SU-DHL-6 (cell line): ENCODE results near the gene E2F1.

ENCODE experiments used
- EZH2phosphoT487 ChIP-seq: fragments of 200-600 bp; sonication (generic), shearing (Covaris generic); conservative IDR thresholded peaks from 2 replicates; pipeline ENCODE4 v1.6.1; 2018; ENCODE audit warnings: mild to moderate bottlenecking, antibody characterized with exemption, low read length, moderate library complexity, mixed read lengths
- TF ChIP-seq, protein P1 (sequence below): fragments of 200-600 bp; sonication (generic); IDR thresholded peaks from one replicate; pipeline ENCODE4 v1.5.1; 2017; ENCODE audit warnings: antibody characterized with exemption, mild to moderate bottlenecking, low read length, moderate library complexity; ENCODE audit not compliant: insufficient read depth, poor library complexity, severe bottlenecking

DNA sequence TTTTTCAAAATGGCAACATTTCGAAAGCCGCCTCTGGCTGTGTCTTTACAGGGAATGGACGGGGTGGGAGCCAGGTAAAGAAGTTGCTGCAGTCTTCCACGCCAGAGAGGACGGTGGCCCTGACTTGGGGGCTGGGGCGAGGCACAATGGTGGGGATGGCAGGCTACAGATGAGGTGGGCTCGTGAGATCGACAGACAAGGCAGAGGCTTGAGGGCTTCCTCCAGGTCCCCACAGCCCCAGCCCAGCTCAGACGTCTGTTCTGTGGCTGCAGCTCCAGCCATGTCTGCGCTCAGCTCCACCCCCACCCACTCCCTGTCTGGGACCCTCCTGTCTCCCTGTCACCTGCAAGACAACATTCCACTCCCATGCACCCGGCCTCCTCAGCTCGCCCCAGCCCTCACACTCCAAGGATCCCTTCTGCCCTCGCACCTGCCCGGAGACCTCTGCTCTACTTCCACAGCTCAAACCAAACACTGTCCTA lies 31.5 kb downstream of the E2F1 start:
- TF ChIP-seq, protein P1, sequence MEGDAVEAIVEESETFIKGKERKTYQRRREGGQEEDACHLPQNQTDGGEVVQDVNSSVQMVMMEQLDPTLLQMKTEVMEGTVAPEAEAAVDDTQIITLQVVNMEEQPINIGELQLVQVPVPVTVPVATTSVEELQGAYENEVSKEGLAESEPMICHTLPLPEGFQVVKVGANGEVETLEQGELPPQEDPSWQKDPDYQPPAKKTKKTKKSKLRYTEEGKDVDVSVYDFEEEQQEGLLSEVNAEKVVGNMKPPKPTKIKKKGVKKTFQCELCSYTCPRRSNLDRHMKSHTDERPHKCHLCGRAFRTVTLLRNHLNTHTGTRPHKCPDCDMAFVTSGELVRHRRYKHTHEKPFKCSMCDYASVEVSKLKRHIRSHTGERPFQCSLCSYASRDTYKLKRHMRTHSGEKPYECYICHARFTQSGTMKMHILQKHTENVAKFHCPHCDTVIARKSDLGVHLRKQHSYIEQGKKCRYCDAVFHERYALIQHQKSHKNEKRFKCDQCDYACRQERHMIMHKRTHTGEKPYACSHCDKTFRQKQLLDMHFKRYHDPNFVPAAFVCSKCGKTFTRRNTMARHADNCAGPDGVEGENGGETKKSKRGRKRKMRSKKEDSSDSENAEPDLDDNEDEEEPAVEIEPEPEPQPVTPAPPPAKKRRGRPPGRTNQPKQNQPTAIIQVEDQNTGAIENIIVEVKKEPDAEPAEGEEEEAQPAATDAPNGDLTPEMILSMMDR = no peak
- TF ChIP-seq EZH2phosphoT487 = no peak
